Neural cell (in vitro differentiated cells): ENCODE results near the gene APP.
"Not testable (repeated sequence)": the region's sequence is repeated elsewhere in the genome, so short reads cannot be mapped to it uniquely, and the experiment has no call there.

Experiments used
- POLR2AphosphoS5 ChIP-seq: IDR thresholded peaks from 2 replicates; pipeline ENCODE4 v1.6.1; 2012
- TF ChIP-seq, protein P1 (sequence below): fragments of 450-650 bp; IDR thresholded peaks from 2 replicates; pipeline ENCODE4 v1.5.1; 2014; ENCODE audit warnings: antibody characterized with exemption, mild to moderate bottlenecking, moderate library complexity; ENCODE audit not compliant: poor library complexity, severe bottlenecking

DNA sequence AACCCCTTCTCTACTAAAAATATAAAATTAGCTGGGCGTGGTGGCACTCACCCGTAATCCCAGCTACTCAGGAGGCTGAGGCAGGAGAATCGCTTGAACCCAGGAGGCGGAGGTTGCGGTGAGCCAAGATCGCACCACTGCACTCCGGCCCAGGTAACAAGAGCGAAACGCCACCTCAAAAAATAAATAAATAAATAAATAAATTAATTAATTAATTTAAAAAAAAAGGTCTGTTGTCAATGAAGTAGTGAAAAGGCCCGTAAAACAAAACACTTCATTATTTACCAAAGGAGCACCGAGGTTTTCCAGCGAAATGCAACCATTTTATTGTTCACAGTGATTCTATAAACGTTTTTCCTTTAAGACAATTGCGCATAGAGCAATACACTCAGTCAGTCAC is 39.5 kb downstream of the APP start:
- TF ChIP-seq POLR2AphosphoS5: not testable (repeated sequence)
- TF ChIP-seq, protein P1, sequence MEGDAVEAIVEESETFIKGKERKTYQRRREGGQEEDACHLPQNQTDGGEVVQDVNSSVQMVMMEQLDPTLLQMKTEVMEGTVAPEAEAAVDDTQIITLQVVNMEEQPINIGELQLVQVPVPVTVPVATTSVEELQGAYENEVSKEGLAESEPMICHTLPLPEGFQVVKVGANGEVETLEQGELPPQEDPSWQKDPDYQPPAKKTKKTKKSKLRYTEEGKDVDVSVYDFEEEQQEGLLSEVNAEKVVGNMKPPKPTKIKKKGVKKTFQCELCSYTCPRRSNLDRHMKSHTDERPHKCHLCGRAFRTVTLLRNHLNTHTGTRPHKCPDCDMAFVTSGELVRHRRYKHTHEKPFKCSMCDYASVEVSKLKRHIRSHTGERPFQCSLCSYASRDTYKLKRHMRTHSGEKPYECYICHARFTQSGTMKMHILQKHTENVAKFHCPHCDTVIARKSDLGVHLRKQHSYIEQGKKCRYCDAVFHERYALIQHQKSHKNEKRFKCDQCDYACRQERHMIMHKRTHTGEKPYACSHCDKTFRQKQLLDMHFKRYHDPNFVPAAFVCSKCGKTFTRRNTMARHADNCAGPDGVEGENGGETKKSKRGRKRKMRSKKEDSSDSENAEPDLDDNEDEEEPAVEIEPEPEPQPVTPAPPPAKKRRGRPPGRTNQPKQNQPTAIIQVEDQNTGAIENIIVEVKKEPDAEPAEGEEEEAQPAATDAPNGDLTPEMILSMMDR: not testable (repeated sequence)
